NB4 (cell line): ENCODE data around the gene PDS5B.

Experiments used
- CTCF ChIP-seq: IDR thresholded peaks from one replicate; pipeline ENCODE4 v1.5.1; 2012; ENCODE audit warnings: low read depth, low read length
- MAX ChIP-seq: IDR thresholded peaks from 2 replicates; pipeline ENCODE4 v1.6.1; 2011; ENCODE audit warnings: low read depth, low read length
- MYC ChIP-seq: IDR thresholded peaks from 2 replicates; pipeline ENCODE4 v1.6.1; 2011; ENCODE audit warnings: low read depth, low read length
- POLR2A ChIP-seq: IDR thresholded peaks from 2 replicates; pipeline ENCODE4 v1.6.1; 2011; ENCODE audit warnings: mild to moderate bottlenecking; ENCODE audit not compliant: insufficient read length; ENCODE audit errors: extremely low read depth

- TF ChIP-seq CTCF (no peak), MYC (no peak), POLR2A (no peak), MAX (no peak)
Observed at GRCh38 chr13:32695602-32696250, 109.5 kb downstream of the PDS5B start.
